Adipose tissue (tissue), 3 donors: ENCODE data around the gene PASD1. TPM values are rescaled to one million over a fixed set of nuclear protein-coding genes. Genes with fewer than 3 reads are reported as not detected.

ENCODE experiments used
- H3K27ac ChIP-seq: one replicate; pipeline ENCODE4 v1.5.1; 2013; ENCODE audit warnings: low read depth, low read length
- WGBS, 3 donors: extraction: QIAGEN DNeasy Blood & Tissue Kit; methylation state at CpG; one replicate each; pipeline ENCODE4 v1.1.7; 2013; 5-methylcytosine and 5-hydroxymethylcytosine counted together
- polyA plus RNA-seq, 3 donors: library from polyadenylated mRNA; stranded (reverse); fragments of 200-250 nt; gene quantifications; one replicate each; pipeline ENCODE4 v1.2.3, GENCODE V29; 2013
- donor health status: healthy with polysubstance abuse.
- donor health status: Bipolar disorder and iron deficiency.
- donor health status: healthy.

Gene PASD1
- polyA plus RNA-seq, 3 donors: not detected

DNA sequence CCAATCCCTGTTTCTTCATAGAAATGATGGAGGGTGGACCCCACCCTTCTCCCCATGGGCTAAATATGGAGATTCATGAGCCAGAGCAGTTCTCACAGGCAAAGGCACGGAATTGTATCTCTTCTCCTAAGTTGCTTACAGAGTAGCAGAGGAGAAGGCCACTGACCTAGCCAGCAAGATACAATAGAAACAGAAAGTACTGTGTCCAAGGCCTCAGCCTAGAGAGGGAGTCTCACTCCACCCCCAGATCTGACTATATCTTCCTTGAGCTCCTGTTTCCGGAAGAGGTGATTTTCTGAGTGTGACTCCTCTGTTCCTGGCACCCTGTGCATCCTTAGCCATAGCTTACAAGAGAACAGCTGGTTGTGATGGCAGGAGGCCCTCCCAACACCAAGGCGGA is 152.3 kb downstream of the PASD1 start, which contains the start of gene FATE1:
Gene FATE1 (plus strand): TSS at position 284 of the 400 bp plus-strand sequence. CDS start 85 bp downstream, at position 369.
- no peak within 1 kb of the TSS for H3K27ac ChIP-seq
- WGBS, 3 donors: 67 to 84% (median 71%) methylated on average over 3 of the region's 3 CpGs

GRCh38 chrX:151722241-151722846 is 158.9 kb downstream of the PASD1 start:
- H3K27ac ChIP-seq: no peak overlapping the region
- 19 to 71% (median 65%) methylated on average over 17 to 24 of the region's 24 CpGs for WGBS, 3 donors

DNA sequence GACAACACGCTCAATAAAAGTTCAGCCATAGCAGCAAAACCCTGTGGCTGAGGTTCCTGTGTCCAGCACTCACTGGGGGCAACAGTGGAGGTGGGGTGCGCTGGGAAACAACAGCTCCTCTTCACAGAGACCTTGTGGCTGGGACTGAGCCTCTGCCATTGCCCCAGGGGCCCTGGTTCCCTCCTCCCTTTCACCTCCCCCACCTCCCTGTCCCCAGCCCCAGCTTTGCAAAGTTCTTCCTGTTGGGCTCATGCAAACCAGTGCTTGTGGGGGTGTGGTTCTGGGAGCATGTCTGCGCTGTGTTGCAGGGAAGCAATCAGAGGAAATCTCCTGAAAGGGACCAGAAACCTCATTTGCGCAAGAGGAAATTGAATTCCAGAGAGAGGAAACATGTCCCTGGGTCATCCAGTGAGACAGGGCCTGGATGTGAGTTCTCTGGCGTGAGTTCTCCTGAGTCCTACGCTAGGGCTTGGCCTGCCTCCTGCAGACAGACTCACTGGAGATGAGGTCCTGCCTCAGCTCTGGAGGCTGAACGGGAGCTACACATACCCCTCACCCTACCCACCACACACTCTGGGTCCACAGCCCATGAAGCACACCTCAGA is 159.8 kb downstream of the PASD1 start:
- no peak overlapping the region for H3K27ac ChIP-seq
- 58 to 79% (median 65%) methylated on average over 6 to 7 of the region's 7 CpGs for WGBS, 3 donors

DNA sequence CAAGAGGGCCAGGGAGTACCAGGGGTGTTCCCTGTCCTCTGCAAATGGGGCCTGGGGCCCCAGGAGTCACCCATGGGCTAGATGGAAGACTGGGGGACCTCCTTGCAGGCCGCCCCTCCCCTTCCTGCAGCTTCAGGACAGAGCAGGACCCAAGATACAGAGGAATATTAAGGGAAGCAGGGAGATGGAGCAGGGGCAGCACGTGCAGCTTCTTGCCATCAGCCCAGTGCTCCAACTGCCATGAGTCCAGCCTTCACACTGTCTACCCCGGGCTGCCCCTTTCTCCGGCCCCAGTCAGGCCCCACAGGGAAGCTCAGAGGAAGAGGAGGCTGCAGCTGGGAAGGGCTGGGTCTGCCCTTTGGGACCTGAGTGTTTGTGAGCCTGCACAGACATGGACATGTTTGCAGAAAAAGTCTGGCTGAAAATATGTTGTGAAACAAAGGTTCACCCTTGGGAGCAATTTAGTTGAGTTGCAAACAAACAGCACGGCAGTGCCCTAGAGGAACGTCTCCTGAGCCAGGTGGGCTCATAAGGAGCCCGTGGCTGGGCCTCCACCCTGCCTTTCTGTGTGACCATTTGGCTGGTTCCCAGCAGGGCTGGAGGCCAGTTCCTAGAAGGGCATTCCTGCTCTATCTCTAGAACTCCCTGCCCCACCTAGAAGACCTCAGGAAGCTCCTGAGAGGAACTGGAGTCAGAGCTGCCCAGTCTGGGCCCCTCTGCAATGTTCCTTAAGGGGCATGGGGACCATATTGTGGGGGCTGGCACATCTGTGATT is 161.3 kb downstream of the PASD1 start:
- H3K27ac ChIP-seq: no peak overlapping the region
- WGBS, 3 donors: 46 to 61% (median 57%) methylated on average over 5 to 7 of the region's 7 CpGs

GRCh38 chrX:151725338-151725614 is 161.8 kb downstream of the PASD1 start:
- H3K27ac ChIP-seq: no peak overlapping the region
- 20 to 38% methylated on average over 1 of the region's 1 CpG; no CpG with 5 or more reads in 1 of the 3 donors for WGBS, 3 donors

Other genes starting within 250 kb of the PASD1 start
- 10 to 100 TPM in 2 of 3 donors, 1 to 10 TPM in 1; 4.2 to 10.4 (median 10.1) TPM for gene VMA21, start 166.5 kb upstream of the PASD1 start, polyA plus RNA-seq
- under 1 TPM; 0.03 to 0.45 (median 0.07) TPM for gene PRRG3, start 131.8 kb downstream of the PASD1 start, polyA plus RNA-seq
- gene FATE1, start 152.4 kb downstream of the PASD1 start, polyA plus RNA-seq: under 1 TPM in 1 of 3 donors, not detected in 2; 0.15 TPM
- gene CNGA2, start 171.1 kb downstream of the PASD1 start, polyA plus RNA-seq: not detected